Epithelial cell of proximal tubule (primary cell): ENCODE results near the gene PNPLA3. TPM values are rescaled to one million over a fixed set of nuclear protein-coding genes. Genes with fewer than 3 reads are reported as not detected.

Experiments used
- DNase-seq: peaks from one replicate; pipeline ENCODE4 v3.0.0-alpha.2; 2011; ENCODE audit warnings: low read depth
- H3K4me3 ChIP-seq: 2 replicates; pipeline ENCODE4 v1.5.1; 2011; ENCODE audit warnings: low read depth, mild to moderate bottlenecking, low read length
- CTCF ChIP-seq: conservative IDR thresholded peaks from 2 replicates; pipeline ENCODE4 v1.5.1; 2012; ENCODE audit warnings: low read depth, mild to moderate bottlenecking, low read length
- total RNA-seq: library from RNA; depleted of rRNA; stranded (reverse); fragments of >200 nt; gene quantifications from 2 replicates; pipeline ENCODE4 v1.2.3, GENCODE V29; 2015

Gene PNPLA3
- total RNA-seq, 1 donor from 2014 or later: 7.6 TPM

- no peak for TF ChIP-seq CTCF
- no peak for DNase-seq
- no peak overlapping the region for H3K4me3 ChIP-seq
These were observed 13.4 kb upstream of the PNPLA3 start for GRCh38 chr22:43910178-43910695.

GRCh38 chr22:43911351-43911750 lies 12.3 kb upstream of the PNPLA3 start:
- DNase-seq: no peak
- H3K4me3 ChIP-seq: no peak overlapping the region
- no peak for TF ChIP-seq CTCF

- no peak overlapping the region for H3K4me3 ChIP-seq
- no peak for DNase-seq
- TF ChIP-seq CTCF: no peak
These were observed 6.1 kb upstream of the PNPLA3 start for GRCh38 chr22:43917521-43917920.

- H3K4me3 ChIP-seq: no peak overlapping the region
- no peak for DNase-seq
- TF ChIP-seq CTCF: no peak
These were observed 4.3 kb upstream of the PNPLA3 start for GRCh38 chr22:43919106-43919973.

GRCh38 chr22:43921370-43921769 lies 2.2 kb upstream of the PNPLA3 start:
- TF ChIP-seq CTCF: no peak
- DNase-seq: no peak
- H3K4me3 ChIP-seq: no peak overlapping the region

GRCh38 chr22:43922123-43922522 lies 1.5 kb upstream of the PNPLA3 start:
- no peak overlapping the region for H3K4me3 ChIP-seq

More at GRCh38 chr22:43922123-43922522, 1.5 kb upstream of the PNPLA3 start:
- peak; percentile 30 for TF ChIP-seq CTCF
- DNase-seq: no peak
